Right renal pelvis (tissue), 4 donors: ENCODE results near the gene PCSK6. TPM values are rescaled to one million over a fixed set of nuclear protein-coding genes. Genes with fewer than 3 reads are reported as not detected.
"Not testable (repeated sequence)": the region's sequence is repeated elsewhere in the genome, so short reads cannot be mapped to it uniquely, and the experiment has no call there.

Source experiments
- DNase-seq, 4 donors: peaks; one replicate each; pipeline ENCODE4 v3.0.0-alpha.2; 2013; ENCODE audit warnings: low read depth in 4 of 4, low spot score in 3 of 4, missing footprints in 1 of 4
- polyA plus RNA-seq, 4 donors: library from polyadenylated mRNA; unstranded; fragments of 120-200 nt; gene quantifications; one replicate each; pipeline ENCODE4 v1.2.1, GENCODE V29; 2013; ENCODE audit not compliant: insufficient read length in 4 of 4

The PCSK6 gene
- polyA plus RNA-seq, 4 donors: 6.7 to 9.4 (median 7.1) TPM

DNA sequence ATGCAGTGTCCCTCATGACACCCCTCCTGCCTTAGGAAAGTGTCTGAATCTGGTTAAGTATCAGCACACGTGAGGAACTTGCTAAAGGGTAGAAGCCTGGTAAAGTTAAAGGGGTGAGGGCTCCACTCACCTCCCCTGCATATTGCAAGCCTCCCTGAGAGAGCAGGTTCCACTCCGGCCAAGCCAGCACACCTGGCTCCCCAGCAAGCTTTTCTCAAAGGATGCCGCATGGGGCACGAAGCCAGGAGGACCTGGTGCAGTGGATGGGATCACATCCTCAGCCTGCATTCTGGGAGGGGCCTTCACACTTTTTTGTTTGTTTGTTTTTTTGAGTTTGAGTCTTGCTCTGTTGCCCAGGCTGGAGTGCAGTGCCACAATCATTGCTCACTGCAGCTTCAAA is 79.9 kb downstream of the PCSK6 start:
- no peak for DNase-seq

GRCh38 chr15:101407966-101408775 is 81.3 kb downstream of the PCSK6 start:
- no peak for DNase-seq

DNA sequence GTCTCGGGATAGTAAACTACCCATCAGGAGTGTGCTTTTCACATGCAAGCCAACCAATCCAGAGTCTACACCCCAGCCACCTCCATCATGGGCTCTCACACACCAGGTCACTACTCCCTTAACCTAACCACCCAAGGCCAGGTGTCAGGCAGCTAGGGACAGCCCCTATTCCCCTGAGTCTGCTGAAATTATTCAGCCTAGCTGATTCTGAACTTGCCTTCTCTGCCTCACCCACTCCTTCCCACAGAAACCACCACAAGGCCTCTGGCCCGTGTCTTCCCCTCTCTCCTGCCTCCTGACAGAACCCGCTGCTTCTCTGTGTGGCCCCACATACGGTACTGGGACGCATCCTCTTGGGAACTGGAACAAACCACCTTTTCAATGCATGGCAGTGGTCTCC is 82.1 kb downstream of the PCSK6 start:
- no peak for DNase-seq

DNA sequence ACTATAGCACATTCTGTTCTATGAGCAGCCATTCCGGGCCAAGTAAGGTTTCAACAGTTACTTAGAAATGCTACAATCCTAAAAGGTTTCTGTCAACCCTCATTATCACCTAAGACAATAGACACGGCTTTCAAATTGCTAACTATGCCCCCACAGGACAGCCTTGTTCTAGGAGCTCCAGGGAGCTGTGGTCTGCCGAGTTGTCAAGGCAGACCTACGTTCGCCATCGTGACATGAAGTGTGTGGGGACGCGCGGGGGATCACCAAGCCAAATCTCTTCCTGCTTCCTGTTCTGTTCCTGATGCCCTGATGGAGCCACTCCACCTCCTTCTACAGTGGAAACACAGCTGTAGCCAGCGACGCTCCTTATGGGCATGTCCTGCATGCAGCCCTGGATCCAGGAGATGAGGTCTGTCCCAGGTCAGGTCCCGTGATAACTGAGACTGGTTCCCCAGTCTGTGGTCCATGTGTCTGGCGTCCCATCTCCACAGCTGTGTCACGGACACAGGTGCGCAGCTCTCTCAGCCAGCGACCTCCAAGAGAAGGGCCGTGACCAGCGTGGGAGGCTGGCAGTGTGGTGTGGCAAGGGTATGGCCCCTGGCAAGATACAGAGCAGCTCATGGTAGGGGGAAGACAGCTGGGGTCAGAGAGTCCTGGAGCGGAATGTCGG is 82.8 kb downstream of the PCSK6 start:
- no peak for DNase-seq

- DNase-seq: no peak
Observed at GRCh38 chr15:101406036-101406435, 83.5 kb downstream of the PCSK6 start.

DNA sequence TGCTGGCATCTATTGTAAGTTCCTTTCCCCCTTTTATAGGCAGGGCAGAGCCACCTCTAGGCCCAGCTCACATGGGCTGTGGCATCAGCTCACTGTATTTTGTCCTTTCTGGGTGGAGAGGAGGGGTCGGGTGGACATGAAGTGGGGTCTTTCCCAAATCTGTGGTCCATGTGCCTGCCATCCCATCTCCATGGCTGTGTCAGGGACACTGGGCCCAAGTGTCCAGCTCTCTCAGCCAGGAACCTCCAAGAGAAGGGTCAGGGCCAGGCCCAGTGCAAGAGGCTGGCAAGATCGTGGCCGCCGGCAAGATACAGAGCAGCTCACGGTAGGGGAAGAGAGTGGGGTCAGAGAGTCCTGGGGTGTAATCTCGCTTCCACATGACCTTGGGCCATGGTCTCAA is 85.3 kb downstream of the PCSK6 start:
- no peak for DNase-seq

GRCh38 chr15:101402883-101403282 is 86.6 kb downstream of the PCSK6 start:
- DNase-seq: not testable (repeated sequence)

DNA sequence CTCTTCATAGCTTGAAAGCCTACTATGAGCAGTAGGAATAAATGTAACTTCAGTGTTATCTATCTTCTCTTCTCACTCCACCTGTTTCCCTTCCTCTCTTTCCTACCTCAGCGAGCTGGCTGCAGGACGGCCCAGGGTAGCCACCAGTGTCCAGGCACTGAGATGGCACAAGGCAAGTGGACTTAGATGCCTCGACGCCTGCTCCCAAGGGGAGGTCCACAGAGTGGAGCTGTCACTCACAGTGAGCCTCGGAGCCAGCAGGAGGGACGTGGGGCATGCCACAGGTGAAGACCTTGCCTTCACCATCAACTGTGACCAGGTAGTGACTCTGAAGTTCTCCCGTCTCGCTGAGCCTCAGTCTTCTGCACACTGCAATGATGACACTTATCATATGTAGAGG is 88.2 kb downstream of the PCSK6 start:
- no peak for DNase-seq

DNA sequence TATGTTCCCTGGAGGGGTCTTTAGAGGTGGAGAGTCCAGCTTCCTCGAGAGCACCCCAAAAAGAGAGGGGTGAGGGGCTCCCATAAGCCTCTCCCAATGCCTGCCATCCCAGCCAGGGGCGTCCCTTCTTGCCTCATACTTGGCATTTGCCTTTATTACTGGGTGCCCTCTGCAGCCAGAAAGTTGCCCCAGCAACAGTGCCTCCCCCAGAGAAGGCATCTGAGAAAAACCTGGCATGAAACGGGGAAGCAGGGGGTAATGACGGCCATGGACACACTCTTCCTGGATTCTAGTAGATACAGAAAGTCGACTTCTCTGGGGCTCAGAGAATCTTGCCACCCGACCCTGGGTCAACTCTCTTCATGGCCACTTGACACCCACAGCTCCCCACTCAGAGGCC is 90.1 kb downstream of the PCSK6 start:
- DNase-seq: no peak

DNA sequence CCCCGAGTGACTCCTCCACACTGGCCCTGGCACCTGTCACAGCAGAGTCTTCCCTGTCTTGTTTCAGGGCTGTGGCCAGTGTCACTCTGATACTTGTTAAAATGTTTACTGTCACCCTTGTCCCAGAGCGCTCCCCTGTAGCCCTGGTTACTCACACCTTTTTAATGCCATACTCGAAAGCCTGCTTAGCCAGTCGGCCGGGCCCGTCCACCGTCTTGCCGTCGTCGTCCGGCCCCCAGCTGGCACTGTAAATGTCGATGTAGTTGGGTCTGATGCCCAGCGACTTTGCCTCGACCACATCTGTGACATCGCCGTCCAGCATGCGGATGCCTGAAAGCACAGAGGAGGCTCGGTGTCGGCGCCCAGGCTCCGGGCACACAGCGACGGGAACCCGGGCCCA is 91.3 kb downstream of the PCSK6 start:
- DNase-seq: no peak

DNA sequence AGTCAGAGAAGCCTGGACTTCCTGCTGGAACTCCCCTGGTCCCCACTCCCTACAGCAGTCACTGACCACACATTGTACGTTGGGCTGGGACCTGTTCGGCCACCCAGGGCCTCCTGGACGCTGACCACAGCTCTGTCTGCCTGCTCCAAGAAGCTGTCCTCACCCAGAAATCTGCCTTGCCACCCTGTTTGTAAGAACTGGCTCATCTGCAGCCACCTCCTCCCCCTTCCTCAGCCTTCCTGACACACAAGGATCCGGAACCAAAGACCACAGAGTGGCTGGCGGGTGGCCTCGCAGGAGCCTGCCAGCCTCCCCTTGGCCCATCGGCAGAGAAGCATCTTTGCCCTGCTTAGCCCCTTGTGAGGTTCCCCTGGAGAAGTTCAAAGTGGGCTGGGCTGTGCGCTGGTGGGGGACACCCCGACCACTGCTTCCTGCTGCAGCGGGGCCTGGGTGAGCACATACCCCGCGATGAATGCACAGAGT is 91.9 kb downstream of the PCSK6 start:
- DNase-seq: no peak

DNA sequence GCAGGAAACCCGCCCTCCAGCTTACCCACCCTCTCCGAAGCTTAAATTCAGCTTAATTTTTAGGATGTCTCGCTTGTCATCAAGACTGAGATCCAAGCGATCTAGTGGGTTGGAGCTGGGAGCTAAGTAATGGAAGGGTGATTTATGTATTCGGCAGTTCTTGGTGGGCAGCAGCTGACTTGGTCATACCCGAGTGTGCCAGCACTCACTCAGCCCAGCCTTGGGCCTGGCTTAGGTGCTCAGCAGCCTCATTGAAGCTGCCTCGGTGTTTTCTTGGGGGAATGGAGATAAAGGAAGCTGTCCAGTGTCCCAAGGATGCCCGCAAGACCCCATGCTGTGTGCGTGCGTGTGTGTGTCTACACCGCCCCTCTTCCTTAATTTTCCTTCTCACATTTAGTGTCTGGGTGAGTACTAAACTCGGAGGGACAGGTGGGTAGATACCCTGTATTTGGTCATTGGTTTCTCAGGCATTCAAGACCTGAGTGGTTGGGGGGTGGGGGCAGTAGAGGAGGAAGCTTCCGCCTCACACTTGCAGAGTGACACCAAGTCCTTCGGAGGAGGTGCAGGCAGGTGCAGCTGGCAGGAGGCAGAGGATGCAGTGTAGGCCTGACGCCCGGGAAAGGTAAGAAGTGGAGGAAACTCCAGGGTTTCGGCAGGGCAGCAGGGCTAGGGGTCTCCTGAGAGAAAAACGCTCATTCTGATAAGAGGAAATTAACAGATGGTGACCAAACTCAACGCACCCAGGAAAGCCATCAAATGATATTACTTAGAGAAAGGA is 92.8 kb downstream of the PCSK6 start:
- no peak for DNase-seq

- no peak for DNase-seq
Observed at GRCh38 chr15:101394654-101395053, 94.9 kb downstream of the PCSK6 start.

- no peak for DNase-seq
Observed at GRCh38 chr15:101394056-101394630, 95.4 kb downstream of the PCSK6 start.

- DNase-seq: no peak
Observed at GRCh38 chr15:101393172-101393571, 96.3 kb downstream of the PCSK6 start.

DNA sequence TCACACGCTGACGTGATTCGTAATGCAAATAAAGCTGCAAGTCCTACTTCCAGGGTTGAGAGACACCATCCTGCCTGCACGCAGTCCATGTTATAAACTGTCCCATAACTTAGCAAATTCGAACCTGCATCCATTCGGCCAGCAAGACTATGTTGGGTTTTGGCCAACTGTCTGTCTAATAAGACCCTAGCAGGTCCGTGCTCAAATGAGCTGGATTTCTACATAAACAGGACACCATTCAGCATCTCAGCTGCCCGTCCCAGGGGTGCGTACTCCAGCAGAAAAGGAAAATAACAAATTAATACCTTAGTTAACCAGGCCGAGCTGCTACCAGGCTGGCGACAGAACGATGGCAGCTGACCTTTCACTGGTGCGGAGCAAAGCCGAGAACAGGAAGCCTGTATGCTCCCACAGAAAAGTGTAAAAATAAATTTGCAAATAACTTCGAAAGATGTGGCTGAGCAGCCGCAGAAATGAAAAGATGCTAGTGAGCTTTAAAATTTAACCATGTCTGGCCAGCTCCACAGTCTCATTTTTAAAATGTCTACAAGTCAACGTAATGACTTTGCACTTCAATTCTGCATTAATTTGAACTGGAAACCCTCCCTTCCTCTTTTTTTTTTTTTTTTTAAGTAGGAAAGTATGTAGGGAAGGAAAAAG is 97.4 kb downstream of the PCSK6 start:
- no peak for DNase-seq

GRCh38 chr15:101391431-101391830 is 98.1 kb downstream of the PCSK6 start:
- no peak for DNase-seq

DNA sequence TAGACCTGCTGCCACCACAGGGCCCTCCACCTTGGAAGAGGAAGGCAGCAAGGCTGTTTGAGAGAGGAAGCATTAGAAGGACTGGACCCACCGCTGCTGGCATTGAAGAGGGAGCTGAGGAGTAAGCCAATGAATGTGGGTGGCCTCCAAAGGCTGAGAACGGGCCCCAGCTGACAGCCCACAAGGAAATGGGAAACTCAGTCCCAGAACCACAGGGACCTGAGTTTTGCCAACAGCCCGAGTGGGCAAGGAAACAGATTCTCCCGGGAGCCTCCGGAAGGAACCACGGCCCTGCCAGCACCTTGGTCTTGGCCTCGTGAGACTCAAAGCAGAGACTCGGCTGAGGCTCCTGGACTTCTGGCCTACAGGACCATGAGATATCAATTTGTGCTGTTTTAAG is 99.0 kb downstream of the PCSK6 start:
- no peak for DNase-seq

- no peak for DNase-seq
Observed at GRCh38 chr15:101390060-101390459, 99.4 kb downstream of the PCSK6 start.

DNA sequence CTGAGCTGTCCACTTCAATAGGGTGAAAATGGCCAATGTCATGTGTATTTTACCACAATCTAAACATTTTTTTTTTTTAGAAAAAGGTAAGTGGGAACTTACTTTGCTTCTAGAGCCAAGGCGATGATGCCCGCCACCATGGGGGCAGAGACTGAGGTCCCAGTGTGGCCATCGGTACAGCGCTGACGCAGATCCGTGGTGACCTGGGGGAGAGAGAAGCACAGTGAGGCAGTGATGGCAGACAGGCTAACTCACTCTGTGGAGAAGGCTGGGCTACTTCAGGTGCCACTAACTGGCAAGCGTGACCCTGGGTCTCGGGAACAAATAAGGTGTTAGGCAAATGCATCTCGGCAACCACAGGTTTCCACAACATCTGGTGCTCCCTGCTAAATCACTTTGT is 100.1 kb downstream of the PCSK6 start:
- DNase-seq: no peak
